DOHH2 (cell line): ENCODE results near the gene ARID5B.

Experiments
- CTCF ChIP-seq: fragments of 200-600 bp; sonication (generic); IDR thresholded peaks from one replicate; pipeline ENCODE4 v1.5.1; 2014; ENCODE audit warnings: antibody characterized with exemption, mild to moderate bottlenecking, low read depth, low read length; ENCODE audit not compliant: poor library complexity, severe bottlenecking
- EZH2phosphoT487 ChIP-seq: fragments of 200-600 bp; sonication (generic); IDR thresholded peaks from 2 replicates; pipeline ENCODE4 v1.6.1; 2017; ENCODE audit warnings: borderline replicate concordance, mild to moderate bottlenecking, antibody characterized with exemption, low read length, moderate library complexity, mixed read lengths

GRCh38 chr10:61958311-61958710 is 56.8 kb downstream of the ARID5B start:
- TF ChIP-seq CTCF, result no peak
- TF ChIP-seq EZH2phosphoT487, result no peak
